Measurements from ENCODE around the gene SF1.

Gene SF1

DNA sequence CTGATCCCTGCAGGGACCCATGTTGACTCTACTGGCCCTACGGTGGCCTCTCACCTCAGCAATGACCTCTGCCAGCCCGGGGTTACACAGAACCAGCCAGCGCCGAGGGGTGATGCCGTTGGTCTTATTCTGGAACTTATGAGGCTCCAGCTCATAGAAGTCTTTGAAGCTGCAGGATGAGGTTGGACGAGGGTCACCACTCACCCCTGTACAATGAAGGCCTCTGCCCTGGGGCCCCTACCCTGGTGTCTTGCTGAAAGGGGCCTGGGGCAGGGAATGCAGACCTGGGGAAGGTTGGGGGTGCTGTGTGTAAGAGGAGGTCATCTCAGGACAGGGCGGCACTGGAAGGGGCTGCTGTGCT lies 25.3 kb downstream of the SF1 start:
- TF ChIP-seq, protein P1, sequence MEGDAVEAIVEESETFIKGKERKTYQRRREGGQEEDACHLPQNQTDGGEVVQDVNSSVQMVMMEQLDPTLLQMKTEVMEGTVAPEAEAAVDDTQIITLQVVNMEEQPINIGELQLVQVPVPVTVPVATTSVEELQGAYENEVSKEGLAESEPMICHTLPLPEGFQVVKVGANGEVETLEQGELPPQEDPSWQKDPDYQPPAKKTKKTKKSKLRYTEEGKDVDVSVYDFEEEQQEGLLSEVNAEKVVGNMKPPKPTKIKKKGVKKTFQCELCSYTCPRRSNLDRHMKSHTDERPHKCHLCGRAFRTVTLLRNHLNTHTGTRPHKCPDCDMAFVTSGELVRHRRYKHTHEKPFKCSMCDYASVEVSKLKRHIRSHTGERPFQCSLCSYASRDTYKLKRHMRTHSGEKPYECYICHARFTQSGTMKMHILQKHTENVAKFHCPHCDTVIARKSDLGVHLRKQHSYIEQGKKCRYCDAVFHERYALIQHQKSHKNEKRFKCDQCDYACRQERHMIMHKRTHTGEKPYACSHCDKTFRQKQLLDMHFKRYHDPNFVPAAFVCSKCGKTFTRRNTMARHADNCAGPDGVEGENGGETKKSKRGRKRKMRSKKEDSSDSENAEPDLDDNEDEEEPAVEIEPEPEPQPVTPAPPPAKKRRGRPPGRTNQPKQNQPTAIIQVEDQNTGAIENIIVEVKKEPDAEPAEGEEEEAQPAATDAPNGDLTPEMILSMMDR (IDR thresholded peaks at IDR 0.05; ENCODE audit: insufficient read depth, low read length, missing control alignments): no peak
- H3K4me3 ChIP-seq (ENCODE audit: low read depth, low read length): no peak overlapping the region
- no peak for DNase-seq (ENCODE audit: low read depth, low spot score)
- ChIA-PET CTCF (interaction anchor here (1.3 to 2.2 kb wide), 2 partner anchors 11 to 12 kb away, joined by 3 to 17 read pairs; no protein-coding TSS in a partner anchor), POLR2A (no interaction called here)

DNA sequence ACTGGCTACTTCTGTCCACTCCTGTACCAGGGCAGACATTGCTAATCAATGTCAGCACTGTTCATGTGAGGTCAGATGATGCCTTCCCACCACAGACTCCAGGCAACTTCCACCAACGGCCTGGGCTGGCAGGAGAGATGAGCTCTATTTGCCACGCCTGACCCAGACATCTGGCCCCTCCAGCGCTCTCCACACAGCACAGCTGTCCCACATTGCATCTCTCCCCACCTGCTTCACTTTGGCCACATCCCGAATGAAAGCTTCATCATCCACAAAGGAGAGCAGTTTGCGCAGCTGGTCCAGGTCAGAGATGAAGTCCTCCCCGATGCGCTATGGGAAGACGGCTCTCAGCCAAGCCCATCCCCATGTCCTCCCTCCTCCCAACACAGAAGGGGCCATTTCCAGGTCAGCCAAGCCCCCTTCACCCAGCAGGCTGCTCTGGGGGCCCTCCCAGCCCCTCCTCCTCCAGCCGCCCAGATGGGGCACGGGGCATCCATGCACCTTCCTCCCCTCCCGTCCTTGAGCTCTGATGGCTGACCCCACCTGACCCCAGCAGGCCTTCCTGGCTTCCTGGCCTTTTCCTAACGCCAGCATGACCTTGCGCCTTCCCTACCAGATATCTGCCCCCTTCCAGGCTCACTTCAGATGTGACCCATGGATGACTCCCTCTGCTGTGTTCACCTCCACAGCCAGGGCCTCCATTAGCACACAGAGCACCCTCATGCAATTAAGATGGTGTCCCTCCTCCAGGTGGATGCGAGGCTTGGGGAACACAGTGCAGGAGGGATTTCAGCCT lies 26.0 kb downstream of the SF1 start:
- CTCF ChIA-PET: interaction anchor here (1.0 to 2.2 kb wide), 3 partner anchors 10 to 15 kb away, joined by 3 to 17 read pairs (median 4); no protein-coding TSS in a partner anchor
- no peak overlapping the region for H3K4me3 ChIP-seq (ENCODE audit: low read depth, low read length)
- TF ChIP-seq, protein P1 (IDR thresholded peaks at IDR 0.05; ENCODE audit: insufficient read depth, low read length, missing control alignments): no peak
- POLR2A ChIA-PET: no interaction called here
- no peak for DNase-seq (ENCODE audit: low read depth, low spot score)

DNA sequence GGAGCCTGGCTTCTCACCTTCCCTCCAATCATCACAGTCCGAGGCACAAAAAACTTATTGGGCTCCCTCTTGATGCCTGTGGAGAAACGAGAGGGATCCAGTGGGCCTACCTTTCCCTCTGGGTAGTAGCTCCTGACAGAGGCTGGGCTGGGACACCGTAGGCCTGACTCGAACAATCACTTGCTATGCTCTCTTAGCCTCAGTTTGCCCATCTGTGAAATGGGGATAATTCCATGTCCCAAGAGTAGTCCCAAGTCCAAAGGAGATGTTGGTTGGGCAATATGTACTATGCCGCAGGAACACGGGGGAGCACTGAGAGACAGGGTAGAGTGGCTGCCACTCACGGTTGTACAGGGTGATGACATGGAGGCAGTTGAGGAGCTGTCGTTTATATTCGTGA lies 26.8 kb downstream of the SF1 start:
- TF ChIP-seq, protein P1 (IDR thresholded peaks at IDR 0.05; ENCODE audit: insufficient read depth, low read length, missing control alignments): no peak
- ChIA-PET CTCF (interaction anchor here (1.0 to 2.2 kb wide), 3 partner anchors 9 to 16 kb away, joined by 3 to 17 read pairs (median 4); no protein-coding TSS in a partner anchor), POLR2A (no interaction called here)

DNA sequence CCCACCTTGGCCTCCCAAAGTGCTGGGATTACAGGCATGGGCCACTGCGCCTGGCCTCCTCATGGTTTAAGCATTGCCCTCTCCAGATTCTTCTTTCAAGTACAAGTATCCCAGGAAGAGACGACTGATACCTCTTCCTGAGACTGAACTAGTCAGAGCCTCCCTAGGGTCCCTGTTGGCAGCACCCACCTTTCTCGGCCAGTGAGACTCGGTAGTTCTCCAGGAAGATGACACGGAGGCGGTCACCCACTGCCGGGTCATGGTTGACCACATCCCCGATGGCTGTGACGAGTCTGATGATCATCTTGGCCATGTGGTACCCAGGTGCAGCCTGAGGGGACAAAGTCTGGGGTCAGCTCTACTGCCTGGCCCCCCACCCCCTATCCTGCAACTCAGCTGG lies 27.2 kb downstream of the SF1 start:
- no peak for DNase-seq (ENCODE audit: low read depth, low spot score)
- POLR2A ChIA-PET: no interaction called here
- CTCF ChIA-PET: interaction anchor here (2.2 kb wide), 1 partner anchor 9 kb away, joined by 17 read pairs; no protein-coding TSS in a partner anchor
- H3K4me3 ChIP-seq (ENCODE audit: low read depth, low read length): no peak overlapping the region
- TF ChIP-seq, protein P1 (IDR thresholded peaks at IDR 0.05; ENCODE audit: insufficient read depth, low read length, missing control alignments): no peak

More for the DNA sequence above, 26.8 kb downstream of the SF1 start:
- H3K4me3 ChIP-seq (ENCODE audit: low read depth, low read length): no peak overlapping the region
- no peak for DNase-seq (ENCODE audit: low read depth, low spot score)

DNA sequence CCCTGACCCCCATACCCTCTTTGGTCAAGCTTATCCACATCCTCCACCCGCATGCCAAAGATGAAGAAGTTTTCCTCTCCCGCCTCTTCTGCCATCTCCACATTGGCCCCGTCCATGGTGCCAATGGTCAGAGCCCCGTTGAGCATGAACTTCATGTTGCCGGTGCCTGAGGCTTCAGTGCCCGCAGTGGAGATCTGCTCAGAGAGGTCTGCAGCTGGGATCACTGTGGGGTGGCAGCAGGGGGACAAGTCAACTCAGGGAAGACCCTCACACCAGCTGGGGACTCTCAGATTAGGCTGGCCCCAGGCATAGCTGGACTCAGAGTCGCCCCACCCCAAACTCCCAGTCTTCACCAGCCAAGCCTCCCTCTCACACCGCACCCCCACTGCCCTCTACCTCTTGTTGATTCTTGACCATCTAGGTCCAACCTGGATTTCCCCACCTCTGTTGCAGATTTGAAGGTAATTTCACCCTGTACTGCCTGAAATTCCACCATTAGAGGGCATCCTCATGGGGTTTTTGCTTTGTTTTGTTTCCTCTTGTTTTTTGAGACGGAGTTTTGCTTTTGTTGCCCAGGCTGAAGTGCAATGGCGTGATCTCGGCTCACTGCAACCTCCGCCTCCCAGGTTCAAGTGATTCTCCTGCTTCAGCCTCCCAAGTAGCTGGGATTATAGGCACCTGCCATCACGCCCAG lies 27.8 kb downstream of the SF1 start:
- TF ChIP-seq, protein P1 (IDR thresholded peaks at IDR 0.05; ENCODE audit: insufficient read depth, low read length, missing control alignments): no peak
- CTCF ChIA-PET: interaction anchor here (1.7 to 2.2 kb wide), 2 partner anchors 8 to 24 kb away, joined by 5 to 17 read pairs; no protein-coding TSS in a partner anchor

More for the DNA sequence above, 27.8 kb downstream of the SF1 start:
- no peak overlapping the region for H3K4me3 ChIP-seq (ENCODE audit: low read depth, low read length)
- POLR2A ChIA-PET: no interaction called here
- DNase-seq (ENCODE audit: low read depth, low spot score): no peak
